Endothelial cell of umbilical vein (primary cell): ENCODE data around the gene MOB2. TPM values are rescaled to one million over a fixed set of nuclear protein-coding genes. Genes with fewer than 3 reads are reported as not detected.

Source experiments
- BruUV-seq: library from RNA; stranded (reverse); fragments of 400-500 nt; replicated peaks from 2 replicates; lab custom pipeline; 2021; lab: Mats Ljungman, UMichigan
- CTCF ChIA-PET: fragments of 300-600, 350-600 bp; sonication (Branson Sonifier 250); formaldehyde crosslinking; loops from one replicate; lab custom pipeline; 2021; ENCODE audit warnings: antibody characterized with exemption, inconsistent platforms; lab: Charles Lee
- POLR2A ChIA-PET: fragments of 300-600, 350-600 bp; sonication (Branson Sonifier 250); formaldehyde crosslinking; loops from one replicate; lab custom pipeline; 2021; ENCODE audit warnings: antibody characterized with exemption, inconsistent platforms; lab: Charles Lee
- DNase-seq: peaks from one replicate; pipeline ENCODE4 v3.0.0-alpha.2; 2011; ENCODE audit warnings: low read depth, low spot score
- FAIRE-seq: peaks from 2 replicates; lab custom pipeline; 2011; peaks lifted over from hg19 to GRCh38; lab: Jason Lieb, UNC
- H2AFZ ChIP-seq: 2 replicates; pipeline ENCODE4 v1.6.0; 2012; ENCODE audit warnings: low read depth, low read length, control low read depth, inconsistent platforms
- H3K27ac ChIP-seq: 2 replicates; pipeline ENCODE4 v1.5.1; 2011; ENCODE audit warnings: low read depth, mild to moderate bottlenecking, control low read depth, low read length, moderate library complexity; ENCODE audit not compliant: insufficient read depth
- H3K27me3 ChIP-seq, 2 experiments: 2 replicates each; pipeline versions ENCODE4 v1.6.0 to v1.6.1; 2011; ENCODE audit warnings: low read length in 2 of 2, mixed read lengths in 1 of 2; ENCODE audit not compliant: control insufficient read depth in 2 of 2, insufficient read depth in 2 of 2
- H3K36me3 ChIP-seq, 2 experiments: 2 replicates in 1 of 2; 3 replicates in 1 of 2; pipeline ENCODE4 v1.5.1; 2011; ENCODE audit warnings: low read length in 2 of 2, mild to moderate bottlenecking in 1 of 2, moderate library complexity in 1 of 2; ENCODE audit not compliant: control insufficient read depth in 2 of 2, insufficient read depth in 2 of 2; ENCODE audit errors: extremely low read depth in 1 of 2
- H3K4me1 ChIP-seq: 3 replicates; pipeline ENCODE4 v1.5.1; 2011; ENCODE audit warnings: mild to moderate bottlenecking, low read length; ENCODE audit not compliant: control insufficient read depth, insufficient read depth; ENCODE audit errors: extremely low read depth
- H3K4me2 ChIP-seq: 2 replicates; pipeline ENCODE4 v1.6.1; 2011; ENCODE audit warnings: low read length, control low read depth, mixed read lengths; ENCODE audit not compliant: insufficient read depth
- H3K4me3 ChIP-seq, 3 experiments: fragments of 200-600 bp in 1 of 3; sonication (generic), shearing (Covaris generic) in 1 of 3; replicated peaks in 1 of 3; 2 replicates each; pipeline ENCODE4 v1.5.1; 2011 to 2016; ENCODE audit warnings: control low read depth in 3 of 3, low read length in 3 of 3, mild to moderate bottlenecking in 2 of 3, inconsistent platforms in 1 of 3, low read depth in 1 of 3, moderate library complexity in 1 of 3; ENCODE audit not compliant: insufficient read depth in 1 of 3
- H3K79me2 ChIP-seq: 2 replicates; pipeline ENCODE4 v1.6.0; 2012; ENCODE audit warnings: low read length, inconsistent platforms; ENCODE audit not compliant: control insufficient read depth, insufficient read depth
- H3K9ac ChIP-seq: replicated peaks from 2 replicates; pipeline ENCODE3; 2011; ENCODE audit warnings: low read length, control low read depth; ENCODE audit not compliant: insufficient read depth; ENCODE audit errors: extremely low read depth
- H3K9me1 ChIP-seq: replicated peaks from 3 replicates; pipeline ENCODE4 v1.6.0; 2011; ENCODE audit warnings: mild to moderate bottlenecking, low read length; ENCODE audit not compliant: control insufficient read depth, insufficient read depth; ENCODE audit errors: extremely low read depth
- H3K9me3 ChIP-seq: replicated peaks from 2 replicates; pipeline ENCODE4 v1.5.1; 2012; ENCODE audit warnings: low read length, inconsistent platforms; ENCODE audit not compliant: control insufficient read depth, insufficient read depth
- H4K20me1 ChIP-seq: replicated peaks from 2 replicates; pipeline ENCODE3; 2011; ENCODE audit warnings: mild to moderate bottlenecking, low read length; ENCODE audit not compliant: control insufficient read depth, insufficient read depth; ENCODE audit errors: extremely low read depth
- EZH2 ChIP-seq: IDR thresholded peaks from 2 replicates; pipeline ENCODE4 v1.6.1; 2012; ENCODE audit warnings: borderline replicate concordance, low read depth, mild to moderate bottlenecking, moderate library complexity, low read length, inconsistent platforms; ENCODE audit not compliant: severe bottlenecking
- FOS ChIP-seq: IDR thresholded peaks from 2 replicates; pipeline ENCODE4 v1.6.1; 2011; ENCODE audit warnings: mild to moderate bottlenecking, low read length, moderate library complexity, borderline replicate concordance; ENCODE audit not compliant: insufficient read depth
- GATA2 ChIP-seq: IDR thresholded peaks from 2 replicates; pipeline ENCODE4 v1.7.0; 2011; ENCODE audit warnings: low read depth, mild to moderate bottlenecking, moderate library complexity, mixed read lengths, low read length; ENCODE audit not compliant: insufficient read length, insufficient read depth
- JUN ChIP-seq: IDR thresholded peaks from 2 replicates; pipeline ENCODE4 v1.6.1; 2011; ENCODE audit warnings: borderline replicate concordance, low read depth; ENCODE audit not compliant: insufficient read length, insufficient read depth
- MYC ChIP-seq: IDR thresholded peaks from one replicate; pipeline ENCODE4 v1.6.1; 2011; ENCODE audit warnings: mild to moderate bottlenecking, low read depth, low read length
- POLR2A ChIP-seq: IDR thresholded peaks from 2 replicates; pipeline ENCODE4 v1.6.1; 2012; ENCODE audit warnings: low read depth, mild to moderate bottlenecking, control low read depth, low read length
- POLR2AphosphoS5 ChIP-seq: IDR thresholded peaks from 2 replicates; pipeline ENCODE4 v1.6.1; 2012; ENCODE audit warnings: low read depth, mild to moderate bottlenecking, control low read depth, low read length, moderate library complexity; ENCODE audit not compliant: insufficient read depth
- dilution Hi-C: fragments of 300-500 bp; cut with MboI; formaldehyde crosslinking; loops from one replicate; pipeline ENCODE4 v1.15.0; 2019; ENCODE audit warnings: low sequenced_read_pairs; ENCODE audit not compliant: extremely low pct_ligation_motif_present
- intact Hi-C: fragments of 100-400 bp; cut with micrococcal nuclease; formaldehyde crosslinking; loops from one replicate; pipeline ENCODE4 v1.10.0; 2022
- polyA plus RNA-seq, 4 experiments: library from polyadenylated mRNA; depleted of rRNA in 3 of 4; stranded (reverse) in 3 of 4; unstranded in 1 of 4; fragments of >200 nt; gene quantifications; 2 replicates each; pipeline versions ENCODE4 v1.2.1 to v1.2.3, GENCODE V29; 2011 to 2012; ENCODE audit warnings: missing spikeins in 1 of 4
- total RNA-seq: library from RNA; stranded (reverse); gene quantifications from 2 replicates; pipeline ENCODE4 v1.2.3, GENCODE V29; 2021
- TF ChIP-seq, protein P1 (sequence below), 2 donors: IDR thresholded peaks; 1 replicate in 1 of 2; 2 replicates in 1 of 2; pipeline ENCODE4 v1.5.1; 2011; ENCODE audit warnings: low read length in 2 of 2, mild to moderate bottlenecking in 2 of 2, moderate library complexity in 2 of 2, control low read depth in 1 of 2, inconsistent platforms in 1 of 2, low read depth in 1 of 2; ENCODE audit not compliant: insufficient read depth in 1 of 2; ENCODE audit errors: extremely low read depth in 1 of 2
- TF ChIP-seq, protein P2 (sequence below): IDR thresholded peaks from 2 replicates; pipeline ENCODE4 v1.6.1; 2011; ENCODE audit not compliant: insufficient read depth, insufficient read length

MOB2 gene
- total and polyA plus RNA-seq, 2 donors (not counting 3 experiments of a cell fraction or from before 2014, with no cell fraction given), result 38.2 to 50.6 TPM

DNA sequence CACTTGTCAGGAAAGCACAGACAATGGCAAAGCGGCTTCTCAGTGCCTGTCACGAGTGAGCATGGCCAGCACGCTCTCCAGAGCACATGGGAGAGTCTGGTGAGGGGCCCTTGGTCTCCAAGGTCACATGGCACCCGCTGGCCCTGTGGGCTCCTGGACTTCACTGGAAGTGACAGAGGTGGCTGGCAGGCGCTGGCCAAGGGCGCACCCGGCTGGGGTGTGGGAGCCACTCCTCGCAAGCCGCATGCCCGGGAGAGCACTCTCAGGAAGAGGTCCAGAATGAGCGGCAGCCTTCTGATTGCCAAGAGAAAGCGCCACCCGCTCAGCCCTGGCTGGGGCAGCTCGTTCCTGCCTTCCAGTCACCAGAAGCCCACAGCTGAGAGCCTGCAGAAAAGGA lies 17.1 kb upstream of the MOB2 start:
- H3K9ac ChIP-seq, result no peak overlapping the region
- H3K27me3 ChIP-seq, result no peaks in the 10 kb centered on the region
- POLR2A ChIA-PET, result no interaction called here
- no peak overlapping the region for H3K4me2 ChIP-seq
- no TSS peak for BruUV-seq
- TF ChIP-seq GATA2 (no peak), POLR2A (no peak), JUN (no peak), POLR2AphosphoS5 (no peak), EZH2 (no peak), MYC (no peak), FOS (no peak)
- TF ChIP-seq, protein P1, sequence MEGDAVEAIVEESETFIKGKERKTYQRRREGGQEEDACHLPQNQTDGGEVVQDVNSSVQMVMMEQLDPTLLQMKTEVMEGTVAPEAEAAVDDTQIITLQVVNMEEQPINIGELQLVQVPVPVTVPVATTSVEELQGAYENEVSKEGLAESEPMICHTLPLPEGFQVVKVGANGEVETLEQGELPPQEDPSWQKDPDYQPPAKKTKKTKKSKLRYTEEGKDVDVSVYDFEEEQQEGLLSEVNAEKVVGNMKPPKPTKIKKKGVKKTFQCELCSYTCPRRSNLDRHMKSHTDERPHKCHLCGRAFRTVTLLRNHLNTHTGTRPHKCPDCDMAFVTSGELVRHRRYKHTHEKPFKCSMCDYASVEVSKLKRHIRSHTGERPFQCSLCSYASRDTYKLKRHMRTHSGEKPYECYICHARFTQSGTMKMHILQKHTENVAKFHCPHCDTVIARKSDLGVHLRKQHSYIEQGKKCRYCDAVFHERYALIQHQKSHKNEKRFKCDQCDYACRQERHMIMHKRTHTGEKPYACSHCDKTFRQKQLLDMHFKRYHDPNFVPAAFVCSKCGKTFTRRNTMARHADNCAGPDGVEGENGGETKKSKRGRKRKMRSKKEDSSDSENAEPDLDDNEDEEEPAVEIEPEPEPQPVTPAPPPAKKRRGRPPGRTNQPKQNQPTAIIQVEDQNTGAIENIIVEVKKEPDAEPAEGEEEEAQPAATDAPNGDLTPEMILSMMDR (IDR thresholded peaks at IDR 0.05; ENCODE audit: extremely low read depth in 1 of 2, insufficient read depth in 1 of 2, low read depth in 1 of 2, low read length in 2 of 2), result no peak
- TF ChIP-seq, protein P2, sequence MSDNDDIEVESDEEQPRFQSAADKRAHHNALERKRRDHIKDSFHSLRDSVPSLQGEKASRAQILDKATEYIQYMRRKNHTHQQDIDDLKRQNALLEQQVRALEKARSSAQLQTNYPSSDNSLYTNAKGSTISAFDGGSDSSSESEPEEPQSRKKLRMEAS, result no peak
- no peaks in the 10 kb centered on the region for H3K4me1 ChIP-seq
- no peaks in the 10 kb centered on the region for H3K9me1 ChIP-seq
- no peak for FAIRE-seq
- CTCF ChIA-PET, result no interaction called here
- no peak for DNase-seq
- H3K36me3 ChIP-seq, result no peaks in the 10 kb centered on the region
- intact Hi-C loops, result no loop called here
- H4K20me1 ChIP-seq, result peaks cover 3% of the 10 kb centered on the region
- no peak overlapping the region for H3K4me3 ChIP-seq
- H3K79me2 ChIP-seq, result peaks cover 21% of the 10 kb centered on the region
- H3K9me3 ChIP-seq, result no peaks in the 10 kb centered on the region
- dilution Hi-C loops, result no loop called here
- no peak overlapping the region for H2AFZ ChIP-seq
- H3K27ac ChIP-seq, result no peak overlapping the region
